ENCODE measurements around the gene CCDC149.

DNA sequence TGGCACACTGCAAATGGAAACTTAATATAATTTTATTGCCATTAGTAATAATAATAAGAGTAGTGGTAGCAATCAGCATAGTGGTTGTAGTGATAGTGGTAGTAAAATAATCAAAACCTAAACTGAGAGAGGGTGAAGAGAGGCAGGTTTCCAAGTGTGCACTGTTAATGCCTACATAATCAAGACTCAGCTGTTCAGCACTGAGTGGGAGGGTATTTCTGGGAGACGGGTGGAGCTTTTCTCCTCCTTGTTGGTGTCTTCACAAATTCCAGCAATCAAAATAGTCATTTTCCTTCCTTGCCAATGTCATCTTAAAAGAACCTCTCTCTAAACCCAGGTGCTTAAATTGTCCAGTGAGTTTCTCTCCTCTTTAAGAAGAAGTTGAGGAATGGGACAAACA lies 18.6 kb downstream of the CCDC149 start:
- TF ChIP-seq, protein P1, sequence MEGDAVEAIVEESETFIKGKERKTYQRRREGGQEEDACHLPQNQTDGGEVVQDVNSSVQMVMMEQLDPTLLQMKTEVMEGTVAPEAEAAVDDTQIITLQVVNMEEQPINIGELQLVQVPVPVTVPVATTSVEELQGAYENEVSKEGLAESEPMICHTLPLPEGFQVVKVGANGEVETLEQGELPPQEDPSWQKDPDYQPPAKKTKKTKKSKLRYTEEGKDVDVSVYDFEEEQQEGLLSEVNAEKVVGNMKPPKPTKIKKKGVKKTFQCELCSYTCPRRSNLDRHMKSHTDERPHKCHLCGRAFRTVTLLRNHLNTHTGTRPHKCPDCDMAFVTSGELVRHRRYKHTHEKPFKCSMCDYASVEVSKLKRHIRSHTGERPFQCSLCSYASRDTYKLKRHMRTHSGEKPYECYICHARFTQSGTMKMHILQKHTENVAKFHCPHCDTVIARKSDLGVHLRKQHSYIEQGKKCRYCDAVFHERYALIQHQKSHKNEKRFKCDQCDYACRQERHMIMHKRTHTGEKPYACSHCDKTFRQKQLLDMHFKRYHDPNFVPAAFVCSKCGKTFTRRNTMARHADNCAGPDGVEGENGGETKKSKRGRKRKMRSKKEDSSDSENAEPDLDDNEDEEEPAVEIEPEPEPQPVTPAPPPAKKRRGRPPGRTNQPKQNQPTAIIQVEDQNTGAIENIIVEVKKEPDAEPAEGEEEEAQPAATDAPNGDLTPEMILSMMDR (IDR thresholded peaks at IDR 0.05; ENCODE audit: poor library complexity), result no peak
- no peak for TF ChIP-seq EZH2 (IDR thresholded peaks at IDR 0.05; ENCODE audit: borderline replicate concordance)
